Calu3 (cell line): ENCODE measurements around the gene CAPNS1. TPM values are rescaled to one million over a fixed set of nuclear protein-coding genes. Genes with fewer than 3 reads are reported as not detected.

Source experiments
- BruUV-seq: library from RNA; stranded (reverse); fragments of 400-500 nt; replicated peaks from 2 replicates; lab custom pipeline; 2021; lab: Mats Ljungman, UMichigan
- CTCF ChIA-PET: fragments of 300-600 bp; sonication (Branson Sonifier 250); formaldehyde crosslinking; loops from one replicate; lab custom pipeline; 2022; ENCODE audit warnings: antibody characterized with exemption; lab: Charles Lee
- DNase-seq: peaks from one replicate; pipeline ENCODE4 v3.0.0; 2022
- H3K27ac Mint-ChIP-seq: one replicate; pipeline ENCODE4 v1.8.0; 2022; ENCODE audit warnings: mixed read lengths; ENCODE audit not compliant: unreplicated experiment
- H3K27me3 Mint-ChIP-seq: one replicate; pipeline ENCODE4 v1.8.0; 2022; ENCODE audit warnings: mixed read lengths; ENCODE audit not compliant: unreplicated experiment
- H3K36me3 Mint-ChIP-seq: one replicate; pipeline ENCODE4 v1.8.0; 2022; ENCODE audit warnings: mild to moderate bottlenecking, moderate library complexity, mixed read lengths; ENCODE audit not compliant: insufficient read depth, unreplicated experiment
- H3K4me1 Mint-ChIP-seq: one replicate; pipeline ENCODE4 v1.8.0; 2022; ENCODE audit warnings: mild to moderate bottlenecking, low read depth, mixed read lengths; ENCODE audit not compliant: unreplicated experiment
- H3K4me3 Mint-ChIP-seq: one replicate; pipeline ENCODE4 v1.8.0; 2022; ENCODE audit warnings: mild to moderate bottlenecking, low read depth, moderate library complexity, mixed read lengths; ENCODE audit not compliant: unreplicated experiment
- H3K9me3 Mint-ChIP-seq: one replicate; pipeline ENCODE4 v1.8.0; 2022; ENCODE audit warnings: low read depth, mixed read lengths; ENCODE audit not compliant: unreplicated experiment
- CTCF ChIP-seq: fragments of 200-600 bp; IDR thresholded peaks from one replicate; pipeline ENCODE4 v1.8.0; 2022; ENCODE audit warnings: antibody characterized with exemption; ENCODE audit not compliant: unreplicated experiment
- intact Hi-C: fragments of 100-400 bp; cut with micrococcal nuclease; formaldehyde crosslinking; loops from one replicate; pipeline ENCODE4 v1.10.0; 2022; ENCODE audit not compliant: unreplicated experiment
- total RNA-seq: library from RNA; stranded (reverse); gene quantifications from 2 replicates; pipeline ENCODE4 v1.2.3, GENCODE V29; 2022

The CAPNS1 gene
- total RNA-seq, 1 experiment from 2014 or later, result 894 TPM

GRCh38 chr19:36136964-36137686, 2.7 kb upstream of the CAPNS1 start:
- Mint-ChIP-seq H3K36me3 (peaks cover 72% of the 10 kb centered on the region), H3K27ac (peak overlapping the region; percentile 88), H3K4me3 (peak overlapping the region; percentile 62), H3K4me1 (peaks cover 52% of the 10 kb centered on the region), H3K9me3 (no peaks in the 10 kb centered on the region), H3K27me3 (no peaks in the 10 kb centered on the region)
- TF ChIP-seq CTCF, result no peak
- DNase-seq, result peak; percentile 96
- no TSS peak for BruUV-seq
- intact Hi-C loops, result loop anchor here (1.0 kb wide), 1 partner anchor 22 kb away; the partner anchor contains the start of gene TBCB
- CTCF ChIA-PET, result interaction anchor here (0.5 to 1.7 kb wide), 4 partner anchors 10 to 36 kb away, joined by 3 to 19 read pairs (median 5); partner anchors contain the start of genes COX7A1 and POLR2I

GRCh38 chr19:36139120-36139472, 770 bp upstream of the CAPNS1 start:
- no peaks in the 10 kb centered on the region for H3K27me3 Mint-ChIP-seq
- CTCF ChIA-PET, result interaction anchor here (0.7 to 1.5 kb wide), 3 partner anchors 11 to 24 kb away, joined by 4 to 9 read pairs (median 7); partner anchors contain the start of gene POLR2I
- H3K4me1 Mint-ChIP-seq, result peaks cover 37% of the 10 kb centered on the region
- intact Hi-C loops, result no loop called here
- peaks cover 3% of the 10 kb centered on the region for H3K9me3 Mint-ChIP-seq
- H3K27ac Mint-ChIP-seq, result peak overlapping the region; percentile 99
- peak overlapping the region; percentile 95 for H3K4me3 Mint-ChIP-seq
- no TSS peak for BruUV-seq
- TF ChIP-seq CTCF, result no peak
- no peak for DNase-seq
- H3K36me3 Mint-ChIP-seq, result peaks cover 72% of the 10 kb centered on the region

GRCh38 chr19:36140304-36141038, 605 bp downstream of the CAPNS1 start:
- Mint-ChIP-seq H3K4me1 (peaks cover 29% of the 10 kb centered on the region), H3K27me3 (no peaks in the 10 kb centered on the region)
- intact Hi-C loops, result no loop called here

More at GRCh38 chr19:36140304-36141038, 605 bp downstream of the CAPNS1 start:
- CTCF ChIA-PET, result interaction anchor here (1.5 kb wide), 1 partner anchor 13 kb away, joined by 9 read pairs; no protein-coding TSS in a partner anchor
- TF ChIP-seq CTCF, result no peak
- Mint-ChIP-seq H3K27ac (peak overlapping the region; percentile 99), H3K36me3 (peaks cover 81% of the 10 kb centered on the region), H3K4me3 (peak overlapping the region; percentile 95), H3K9me3 (peaks cover 3% of the 10 kb centered on the region)
- DNase-seq, result peak; percentile 63
- TSS peak; percentile 88 for BruUV-seq
